Measurements from ENCODE around the gene PI4KB.

The PI4KB gene

DNA sequence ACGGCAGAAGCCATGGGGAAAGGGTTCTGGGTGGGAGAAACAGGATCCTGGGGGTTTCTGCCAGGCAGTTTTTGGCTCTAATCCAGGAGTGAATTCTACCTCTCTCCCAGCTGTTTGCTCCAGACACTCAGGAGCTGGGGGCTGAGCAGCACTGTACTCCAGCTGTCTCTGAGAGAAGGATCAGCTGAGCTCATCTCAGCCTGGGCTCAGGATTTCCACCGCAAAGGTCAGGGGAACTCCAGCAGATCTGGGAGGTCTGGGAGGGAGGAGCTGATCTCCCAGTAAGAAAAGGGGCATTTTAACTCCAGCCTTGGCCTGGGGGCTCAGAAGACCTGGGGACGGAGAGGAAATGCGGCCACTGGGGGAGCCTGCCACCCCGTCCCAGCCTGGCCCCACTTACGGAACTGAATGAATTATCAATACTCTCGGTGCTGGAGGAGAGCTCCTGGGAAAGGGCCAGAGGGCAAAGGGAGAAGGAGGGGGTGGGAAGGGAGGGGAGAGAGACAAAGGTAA lies 17.3 kb downstream of the PI4KB start:
- no peak overlapping the region for H3K4me3 ChIP-seq (ENCODE audit: extremely low read depth, insufficient read depth, low read length, poor library complexity, severe bottlenecking)
- 48 to 63% methylated on average over 4 to 6 of the region's 7 CpGs for WGBS, 2 experiments (ENCODE audit: insufficient coverage in 2 of 2)
- peak overlapping the region; percentile 74 for H3K27ac ChIP-seq (ENCODE audit: low read depth, low read length, severe bottlenecking)
- H3K36me3 ChIP-seq (ENCODE audit: control insufficient read depth, insufficient read depth, low read length): peaks cover 59% of the 10 kb centered on the region
- H3K4me1 ChIP-seq (ENCODE audit: control insufficient read depth, insufficient read depth, low read length, poor library complexity, severe bottlenecking): peaks cover 54% of the 10 kb centered on the region
- no peaks in the 10 kb centered on the region for H3K9me3 ChIP-seq (ENCODE audit: control insufficient read depth, low read length)

DNA sequence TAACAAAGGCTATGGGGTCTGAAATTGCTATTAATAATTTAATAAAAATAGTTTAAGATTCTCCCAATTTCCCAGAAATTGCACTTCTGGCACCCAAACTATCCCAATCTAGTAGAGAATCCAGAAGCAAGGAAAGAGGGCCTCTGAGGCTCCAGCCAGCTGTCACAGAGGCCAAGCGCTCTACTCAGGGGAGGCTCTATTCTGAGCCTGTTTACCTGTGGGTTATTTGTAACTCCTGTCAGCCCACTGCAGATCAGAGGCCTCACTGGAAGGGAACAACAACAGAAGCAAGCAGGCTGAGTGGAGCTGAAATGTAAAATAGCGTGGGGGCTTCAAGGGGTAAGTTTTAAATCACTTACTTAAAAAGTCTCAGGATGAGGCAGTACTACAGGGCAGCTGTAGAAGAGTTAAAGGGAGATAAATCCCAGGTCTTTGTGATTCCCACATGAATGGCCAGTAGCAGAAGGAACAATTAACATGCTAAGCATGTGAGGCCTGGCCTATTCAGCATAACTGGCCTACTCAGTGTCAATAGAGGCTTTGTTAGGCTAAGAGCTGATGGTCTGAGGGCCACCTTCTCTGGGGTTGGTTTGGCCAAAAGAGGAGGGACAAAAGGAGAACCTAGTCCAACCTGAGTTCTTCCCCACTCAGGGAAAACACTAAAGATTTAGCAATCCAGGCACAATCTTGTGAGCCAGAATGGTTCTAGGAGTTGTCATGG lies 32.3 kb downstream of the PI4KB start:
- H3K4me1 ChIP-seq (ENCODE audit: control insufficient read depth, insufficient read depth, low read length, poor library complexity, severe bottlenecking): no peaks in the 10 kb centered on the region
- peaks cover 92% of the 10 kb centered on the region for H3K36me3 ChIP-seq (ENCODE audit: control insufficient read depth, insufficient read depth, low read length)
- H3K4me3 ChIP-seq (ENCODE audit: extremely low read depth, insufficient read depth, low read length, poor library complexity, severe bottlenecking): no peak overlapping the region
- no peak overlapping the region for H3K27ac ChIP-seq (ENCODE audit: low read depth, low read length, severe bottlenecking)
- H3K9me3 ChIP-seq (ENCODE audit: control insufficient read depth, low read length): no peaks in the 10 kb centered on the region
- 83 to 100% methylated on average over 1 to 2 of the region's 2 CpGs for WGBS, 2 experiments (ENCODE audit: insufficient coverage in 2 of 2)

- 93 to 95% methylated on average over 4 of the region's 6 CpGs for WGBS, 2 experiments (ENCODE audit: insufficient coverage in 2 of 2)
- peaks cover 93% of the 10 kb centered on the region for H3K36me3 ChIP-seq (ENCODE audit: control insufficient read depth, insufficient read depth, low read length)
Observed at GRCh38 chr1:151293093-151293492, 34.1 kb downstream of the PI4KB start.

DNA sequence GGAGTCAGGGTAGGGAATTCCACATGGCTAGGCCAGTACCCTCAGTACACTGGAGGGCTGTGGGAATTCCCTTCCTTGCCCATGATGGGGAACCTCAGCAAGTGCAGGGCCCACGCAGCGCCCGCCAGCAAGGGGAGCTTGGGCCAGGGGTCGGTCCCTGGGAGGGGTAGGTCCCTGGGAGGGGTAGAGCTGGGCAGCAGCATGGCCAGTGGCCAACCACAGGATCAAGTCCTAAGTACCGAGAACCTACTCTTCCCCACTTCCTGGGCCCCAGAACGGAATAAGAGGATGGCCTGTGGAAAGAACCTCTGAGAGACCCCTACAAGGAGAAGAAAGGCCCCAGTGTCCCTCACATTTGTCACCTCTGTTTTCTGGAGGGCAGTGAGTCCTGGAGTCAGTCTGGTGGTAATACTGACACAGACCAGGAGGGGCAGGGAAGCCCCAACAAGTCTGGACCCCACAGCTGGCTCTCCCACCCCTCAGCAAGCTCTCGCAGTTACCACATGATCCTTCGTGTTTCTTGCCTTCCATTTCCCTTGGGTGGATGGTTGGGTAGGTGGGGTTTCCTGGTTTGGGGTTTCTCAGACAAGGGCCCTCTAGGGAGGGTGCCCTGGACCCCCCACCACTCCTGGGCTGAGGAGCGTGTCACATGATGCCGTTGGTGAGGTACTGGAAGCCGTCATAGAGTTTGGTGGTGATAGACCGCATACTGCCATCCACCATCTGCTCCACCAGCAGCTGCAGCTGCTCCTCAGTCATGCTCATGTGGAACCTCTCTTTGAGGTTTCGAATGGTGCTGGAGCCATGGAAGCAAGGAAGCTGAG lies 34.8 kb downstream of the PI4KB start:
- 100% methylated on average over 5 to 9 of the region's 13 CpGs for WGBS, 2 experiments (ENCODE audit: insufficient coverage in 2 of 2)
- Histone ChIP-seq H3K27ac (ENCODE audit: low read depth, low read length, severe bottlenecking) (no peak overlapping the region), H3K36me3 (ENCODE audit: control insufficient read depth, insufficient read depth, low read length) (peaks cover 93% of the 10 kb centered on the region)

More at GRCh38 chr1:151293093-151293492, 34.1 kb downstream of the PI4KB start:
- no peaks in the 10 kb centered on the region for H3K4me1 ChIP-seq (ENCODE audit: control insufficient read depth, insufficient read depth, low read length, poor library complexity, severe bottlenecking)
- H3K9me3 ChIP-seq (ENCODE audit: control insufficient read depth, low read length): no peaks in the 10 kb centered on the region
- H3K27ac ChIP-seq (ENCODE audit: low read depth, low read length, severe bottlenecking): no peak overlapping the region
- no peak overlapping the region for H3K4me3 ChIP-seq (ENCODE audit: extremely low read depth, insufficient read depth, low read length, poor library complexity, severe bottlenecking)

DNA sequence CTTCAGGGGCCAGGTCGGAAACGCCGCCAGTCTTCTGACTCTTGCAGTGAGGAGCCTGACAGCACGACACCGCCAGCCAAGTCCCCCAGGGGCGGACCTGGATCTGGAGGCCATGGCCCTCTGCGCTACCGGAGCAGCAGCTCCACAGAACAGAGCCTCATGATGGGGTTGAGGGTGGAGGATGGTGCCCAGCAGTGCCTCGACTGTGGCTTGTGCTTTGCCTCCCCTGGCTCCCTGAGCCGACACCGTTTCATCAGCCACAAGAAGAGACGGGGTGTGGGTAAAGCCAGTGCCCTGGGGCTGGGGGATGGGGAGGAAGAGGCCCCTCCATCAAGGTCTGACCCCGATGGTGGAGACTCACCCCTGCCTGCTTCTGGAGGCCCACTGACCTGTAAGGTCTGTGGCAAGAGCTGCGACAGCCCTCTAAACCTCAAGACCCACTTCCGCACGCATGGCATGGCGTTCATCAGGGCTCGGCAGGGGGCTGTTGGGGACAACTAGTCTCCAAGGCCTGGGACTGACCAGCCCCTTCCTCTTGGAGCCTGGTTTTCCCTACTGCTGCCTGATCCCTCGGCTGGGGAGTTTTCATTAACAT lies 36.4 kb downstream of the PI4KB start:
- H3K4me1 ChIP-seq (ENCODE audit: control insufficient read depth, insufficient read depth, low read length, poor library complexity, severe bottlenecking): no peaks in the 10 kb centered on the region
- peaks cover 96% of the 10 kb centered on the region for H3K36me3 ChIP-seq (ENCODE audit: control insufficient read depth, insufficient read depth, low read length)
- WGBS, 2 experiments (ENCODE audit: insufficient coverage in 2 of 2): 94 to 98% methylated on average over 11 to 17 of the region's 19 CpGs
- H3K27ac ChIP-seq (ENCODE audit: low read depth, low read length, severe bottlenecking): no peak overlapping the region
- no peaks in the 10 kb centered on the region for H3K9me3 ChIP-seq (ENCODE audit: control insufficient read depth, low read length)
- H3K4me3 ChIP-seq (ENCODE audit: extremely low read depth, insufficient read depth, low read length, poor library complexity, severe bottlenecking): no peak overlapping the region

More for the DNA sequence above, 34.8 kb downstream of the PI4KB start:
- no peak overlapping the region for H3K4me3 ChIP-seq (ENCODE audit: extremely low read depth, insufficient read depth, low read length, poor library complexity, severe bottlenecking)
- H3K4me1 ChIP-seq (ENCODE audit: control insufficient read depth, insufficient read depth, low read length, poor library complexity, severe bottlenecking): no peaks in the 10 kb centered on the region
- no peaks in the 10 kb centered on the region for H3K9me3 ChIP-seq (ENCODE audit: control insufficient read depth, low read length)

- 94 to 95% methylated on average over 18 to 20 of the region's 21 CpGs for WGBS, 2 experiments (ENCODE audit: insufficient coverage in 2 of 2)
- Histone ChIP-seq H3K4me3 (ENCODE audit: extremely low read depth, insufficient read depth, low read length, poor library complexity, severe bottlenecking) (no peak overlapping the region), H3K9me3 (ENCODE audit: control insufficient read depth, low read length) (no peaks in the 10 kb centered on the region), H3K36me3 (ENCODE audit: control insufficient read depth, insufficient read depth, low read length) (peaks cover 91% of the 10 kb centered on the region), H3K4me1 (ENCODE audit: control insufficient read depth, insufficient read depth, low read length, poor library complexity, severe bottlenecking) (no peaks in the 10 kb centered on the region), H3K27ac (ENCODE audit: low read depth, low read length, severe bottlenecking) (no peak overlapping the region)
Observed at GRCh38 chr1:151289991-151290708, 37.1 kb downstream of the PI4KB start.

DNA sequence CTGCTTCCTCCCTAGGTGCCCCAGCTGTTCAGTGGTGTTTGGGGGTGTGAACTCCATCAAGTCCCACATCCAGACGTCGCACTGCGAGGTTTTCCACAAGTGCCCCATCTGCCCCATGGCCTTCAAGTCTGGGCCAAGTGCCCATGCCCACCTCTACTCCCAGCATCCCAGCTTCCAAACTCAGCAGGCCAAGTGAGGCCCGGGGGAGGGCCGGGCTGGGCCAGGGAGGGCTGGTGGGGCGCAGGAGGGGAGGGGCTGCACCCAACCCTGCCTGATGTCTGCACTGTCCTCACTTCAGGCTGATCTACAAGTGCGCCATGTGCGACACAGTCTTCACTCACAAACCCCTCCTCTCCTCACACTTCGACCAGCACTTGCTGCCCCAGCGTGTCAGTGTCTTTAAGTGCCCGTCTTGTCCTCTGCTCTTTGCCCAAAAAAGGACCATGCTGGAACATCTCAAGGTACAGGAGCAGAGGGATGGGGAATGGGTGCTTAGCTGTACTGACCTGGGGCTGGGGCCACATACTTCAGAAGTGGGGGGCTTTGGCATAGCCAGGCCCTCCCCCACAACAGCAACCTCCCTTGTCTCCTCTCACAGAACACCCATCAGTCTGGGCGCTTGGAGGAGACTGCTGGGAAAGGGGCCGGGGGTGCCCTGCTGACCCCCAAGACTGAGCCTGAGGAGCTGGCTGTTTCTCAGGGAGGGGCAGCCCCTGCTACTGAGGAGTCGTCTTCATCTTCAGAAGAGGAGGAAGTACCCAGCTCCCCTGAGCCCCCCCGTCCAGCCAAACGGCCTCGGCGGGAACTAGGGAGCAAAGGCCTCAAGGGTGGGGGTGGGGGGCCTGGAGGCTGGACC lies 37.9 kb downstream of the PI4KB start:
- Histone ChIP-seq H3K4me3 (ENCODE audit: extremely low read depth, insufficient read depth, low read length, poor library complexity, severe bottlenecking) (no peak overlapping the region), H3K27ac (ENCODE audit: low read depth, low read length, severe bottlenecking) (no peak overlapping the region), H3K4me1 (ENCODE audit: control insufficient read depth, insufficient read depth, low read length, poor library complexity, severe bottlenecking) (no peaks in the 10 kb centered on the region), H3K9me3 (ENCODE audit: control insufficient read depth, low read length) (no peaks in the 10 kb centered on the region), H3K36me3 (ENCODE audit: control insufficient read depth, insufficient read depth, low read length) (peaks cover 87% of the 10 kb centered on the region)
- 95 to 100% methylated on average over 7 to 12 of the region's 18 CpGs for WGBS, 2 experiments (ENCODE audit: insufficient coverage in 2 of 2)

DNA sequence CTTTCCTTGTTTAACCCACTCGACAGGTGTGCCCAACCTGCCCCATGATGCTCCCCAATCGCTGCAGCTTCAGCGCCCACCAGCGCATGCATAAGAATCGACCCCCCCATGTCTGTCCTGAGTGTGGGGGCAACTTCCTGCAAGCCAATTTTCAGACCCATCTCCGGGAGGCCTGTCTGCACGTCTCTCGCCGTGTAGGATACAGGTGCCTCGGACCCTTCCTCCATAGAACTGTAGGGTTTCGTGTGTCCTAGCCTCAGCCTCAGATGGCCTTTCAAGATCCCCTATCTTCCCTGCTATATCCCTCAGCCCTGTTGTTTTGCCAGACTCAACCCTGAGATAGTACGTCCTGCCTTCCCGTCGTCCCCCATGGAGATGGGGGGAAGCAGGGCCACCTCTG lies 38.7 kb downstream of the PI4KB start:
- H3K4me1 ChIP-seq (ENCODE audit: control insufficient read depth, insufficient read depth, low read length, poor library complexity, severe bottlenecking): peaks cover 2% of the 10 kb centered on the region
- no peak overlapping the region for H3K27ac ChIP-seq (ENCODE audit: low read depth, low read length, severe bottlenecking)
- H3K9me3 ChIP-seq (ENCODE audit: control insufficient read depth, low read length): no peaks in the 10 kb centered on the region
- WGBS, 2 experiments (ENCODE audit: insufficient coverage in 2 of 2): 93 to 96% methylated on average over 12 to 14 of the region's 14 CpGs
- no peak overlapping the region for H3K4me3 ChIP-seq (ENCODE audit: extremely low read depth, insufficient read depth, low read length, poor library complexity, severe bottlenecking)
- H3K36me3 ChIP-seq (ENCODE audit: control insufficient read depth, insufficient read depth, low read length): peaks cover 79% of the 10 kb centered on the region

DNA sequence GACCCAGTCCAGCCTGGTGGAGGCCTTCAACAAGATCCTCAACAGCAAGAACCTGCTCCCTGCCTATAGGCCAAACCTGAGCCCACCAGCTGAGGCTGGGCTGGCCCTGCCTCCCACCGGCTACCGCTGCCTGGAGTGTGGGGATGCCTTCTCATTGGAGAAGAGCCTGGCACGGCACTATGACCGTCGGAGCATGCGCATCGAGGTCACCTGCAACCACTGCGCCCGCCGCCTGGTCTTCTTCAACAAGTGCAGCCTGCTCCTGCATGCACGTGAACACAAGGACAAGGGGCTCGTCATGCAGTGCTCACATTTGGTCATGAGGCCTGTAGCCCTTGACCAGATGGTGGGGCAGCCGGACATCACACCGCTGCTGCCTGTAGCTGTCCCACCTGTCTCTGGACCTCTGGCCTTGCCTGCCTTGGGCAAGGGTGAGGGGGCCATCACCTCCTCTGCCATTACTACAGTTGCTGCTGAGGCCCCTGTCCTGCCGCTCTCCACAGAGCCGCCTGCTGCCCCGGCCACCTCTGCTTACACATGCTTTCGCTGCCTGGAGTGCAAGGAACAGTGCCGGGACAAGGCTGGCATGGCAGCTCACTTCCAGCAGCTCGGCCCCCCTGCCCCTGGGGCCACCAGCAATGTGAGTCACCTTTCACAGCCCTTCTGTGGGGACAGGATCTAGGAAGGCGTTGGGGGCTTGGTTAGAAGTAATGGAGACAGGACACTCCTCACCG lies 39.3 kb downstream of the PI4KB start:
- peaks cover 73% of the 10 kb centered on the region for H3K36me3 ChIP-seq (ENCODE audit: control insufficient read depth, insufficient read depth, low read length)

More for the DNA sequence above, 39.3 kb downstream of the PI4KB start:
- WGBS, 2 experiments (ENCODE audit: insufficient coverage in 2 of 2): 94 to 95% methylated on average over 22 of the region's 22 CpGs
- Histone ChIP-seq H3K4me1 (ENCODE audit: control insufficient read depth, insufficient read depth, low read length, poor library complexity, severe bottlenecking) (peaks cover 7% of the 10 kb centered on the region), H3K27ac (ENCODE audit: low read depth, low read length, severe bottlenecking) (no peak overlapping the region), H3K4me3 (ENCODE audit: extremely low read depth, insufficient read depth, low read length, poor library complexity, severe bottlenecking) (no peak overlapping the region), H3K9me3 (ENCODE audit: control insufficient read depth, low read length) (no peaks in the 10 kb centered on the region)

Data from mesodermal cell (in vitro differentiated cells).